HCT116 (cell line): Measurements from ENCODE around the gene KLF11.

ENCODE experiments used
- EZH2 ChIP-seq: fragments of 200-600 bp; sonication (generic); IDR thresholded peaks from 2 replicates; pipeline ENCODE4 v1.6.1; 2017; ENCODE audit warnings: antibody characterized with exemption, mixed run types
- POLR2A ChIP-seq: IDR thresholded peaks from 2 replicates; pipeline ENCODE4 v1.7.0; 2011; ENCODE audit warnings: borderline replicate concordance; ENCODE audit not compliant: insufficient read depth, insufficient read length; ENCODE audit errors: extremely low read depth
- RAD21 ChIP-seq: IDR thresholded peaks from 2 replicates; pipeline ENCODE4 v1.6.1; 2012; ENCODE audit warnings: low read depth, mild to moderate bottlenecking
- REST ChIP-seq: IDR thresholded peaks from 2 replicates; pipeline ENCODE4 v1.6.1; 2012; ENCODE audit warnings: low read depth
- TF ChIP-seq, protein P1 (sequence below), 3 experiments: fragments of 200-600 bp in 1 of 3; sonication (generic) in 1 of 3; IDR thresholded peaks in 2 of 3; conservative IDR thresholded peaks in 1 of 3; 2 replicates each; pipeline ENCODE4 v1.5.1; 2012 to 2017; ENCODE audit warnings: low read depth in 2 of 3, low read length in 2 of 3, antibody characterized with exemption in 1 of 3, borderline replicate concordance in 1 of 3, control low read depth in 1 of 3, mild to moderate bottlenecking in 1 of 3, mixed read lengths in 1 of 3, mixed run types in 1 of 3, moderate library complexity in 1 of 3; ENCODE audit not compliant: insufficient read depth in 1 of 3

- TF ChIP-seq, protein P1, sequence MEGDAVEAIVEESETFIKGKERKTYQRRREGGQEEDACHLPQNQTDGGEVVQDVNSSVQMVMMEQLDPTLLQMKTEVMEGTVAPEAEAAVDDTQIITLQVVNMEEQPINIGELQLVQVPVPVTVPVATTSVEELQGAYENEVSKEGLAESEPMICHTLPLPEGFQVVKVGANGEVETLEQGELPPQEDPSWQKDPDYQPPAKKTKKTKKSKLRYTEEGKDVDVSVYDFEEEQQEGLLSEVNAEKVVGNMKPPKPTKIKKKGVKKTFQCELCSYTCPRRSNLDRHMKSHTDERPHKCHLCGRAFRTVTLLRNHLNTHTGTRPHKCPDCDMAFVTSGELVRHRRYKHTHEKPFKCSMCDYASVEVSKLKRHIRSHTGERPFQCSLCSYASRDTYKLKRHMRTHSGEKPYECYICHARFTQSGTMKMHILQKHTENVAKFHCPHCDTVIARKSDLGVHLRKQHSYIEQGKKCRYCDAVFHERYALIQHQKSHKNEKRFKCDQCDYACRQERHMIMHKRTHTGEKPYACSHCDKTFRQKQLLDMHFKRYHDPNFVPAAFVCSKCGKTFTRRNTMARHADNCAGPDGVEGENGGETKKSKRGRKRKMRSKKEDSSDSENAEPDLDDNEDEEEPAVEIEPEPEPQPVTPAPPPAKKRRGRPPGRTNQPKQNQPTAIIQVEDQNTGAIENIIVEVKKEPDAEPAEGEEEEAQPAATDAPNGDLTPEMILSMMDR (IDR thresholded peaks at IDR 0.05 in 2 of 3, conservative IDR thresholded peaks at IDR 0.05 in 1 of 3; ENCODE audit: borderline replicate concordance in 1 of 3, insufficient read depth in 1 of 3, low read depth in 2 of 3, low read length in 2 of 3) = no peak
- no peak for TF ChIP-seq REST
- TF ChIP-seq RAD21 = no peak
- TF ChIP-seq EZH2 = no peak
- no peak for TF ChIP-seq POLR2A
Measured at GRCh38 chr2:10027660-10028330, 15.6 kb upstream of the KLF11 start.
